GM19240 (cell line): ENCODE data around the gene SESN3.
"Not testable (repeated sequence)": the region's sequence is repeated elsewhere in the genome, so short reads cannot be mapped to it uniquely, and the experiment has no call there.

Experiments
- DNase-seq: peaks from one replicate; pipeline ENCODE4 v3.0.0; 2011; ENCODE audit warnings: low spot score; ENCODE audit not compliant: insufficient read length

Gene SESN3

GRCh38 chr11:95231127-95231880 is at the start of gene SESN3:
Gene SESN3, minus strand, starts transcription at chr11:95231202. Its CDS starts 342 bp downstream, at chr11:95230860.
- DNase-seq: peak; percentile 51

- no peak for DNase-seq
These were observed 49.2 kb upstream of the SESN3 start for GRCh38 chr11:95279921-95280868.

GRCh38 chr11:95277868-95278267 is 46.9 kb upstream of the SESN3 start:
- no peak for DNase-seq

- DNase-seq: no peak
These were observed 45.1 kb upstream of the SESN3 start for GRCh38 chr11:95276139-95276538.

GRCh38 chr11:95273618-95274017 is 42.6 kb upstream of the SESN3 start:
- DNase-seq: not testable (repeated sequence)

- no peak for DNase-seq
These were observed 38.2 kb upstream of the SESN3 start for GRCh38 chr11:95269036-95269819.

GRCh38 chr11:95268391-95268790 is 37.4 kb upstream of the SESN3 start:
- DNase-seq: no peak

GRCh38 chr11:95267601-95268213 is 36.7 kb upstream of the SESN3 start:
- no peak for DNase-seq

- no peak for DNase-seq
These were observed 35.9 kb upstream of the SESN3 start for GRCh38 chr11:95266751-95267374.

- DNase-seq: no peak
These were observed 33.9 kb upstream of the SESN3 start for GRCh38 chr11:95264881-95265280.

- DNase-seq: no peak
These were observed 32.2 kb upstream of the SESN3 start for GRCh38 chr11:95262994-95263765.

GRCh38 chr11:95257456-95257971 is 26.5 kb upstream of the SESN3 start:
- no peak for DNase-seq

- no peak for DNase-seq
These were observed 25.3 kb upstream of the SESN3 start for GRCh38 chr11:95256321-95256779.

- no peak for DNase-seq
These were observed 24.5 kb upstream of the SESN3 start for GRCh38 chr11:95255251-95256145.

- DNase-seq: no peak
These were observed 23.7 kb upstream of the SESN3 start for GRCh38 chr11:95254716-95255115.

- DNase-seq: peak; percentile 44
These were observed 23.2 kb upstream of the SESN3 start for GRCh38 chr11:95254131-95254704.

- DNase-seq: no peak
These were observed 22.1 kb upstream of the SESN3 start for GRCh38 chr11:95253141-95253540.

- no peak for DNase-seq
These were observed 21.6 kb upstream of the SESN3 start for GRCh38 chr11:95252586-95252985.
